Stomach (tissue), 4 donors: ENCODE data around the gene ASIP.

Experiments
- EP300 ChIP-seq: sonication (generic); formaldehyde crosslinking; IDR thresholded peaks from one replicate; pipeline ENCODE4 v1.6.1; 2017; ENCODE audit warnings: antibody characterized with exemption
- POLR2A ChIP-seq, 4 donors: fragments of 450-650 bp; IDR thresholded peaks; one replicate each; pipeline ENCODE4 v1.6.1; 2016; ENCODE audit warnings: antibody characterized with exemption in 4 of 4, control low read depth in 2 of 4, mild to moderate bottlenecking in 1 of 4, moderate library complexity in 1 of 4
- TF ChIP-seq, protein P1 (sequence below), 7 experiments: fragments of 450-650 bp in 4 of 7; fragments of 200-600 bp in 3 of 7; sonication (generic) in 3 of 7; IDR thresholded peaks; one replicate each; pipeline ENCODE4 v1.5.1; 2016 to 2019; ENCODE audit warnings: antibody characterized with exemption in 7 of 7, control low read depth in 2 of 7, mild to moderate bottlenecking in 1 of 7

DNA sequence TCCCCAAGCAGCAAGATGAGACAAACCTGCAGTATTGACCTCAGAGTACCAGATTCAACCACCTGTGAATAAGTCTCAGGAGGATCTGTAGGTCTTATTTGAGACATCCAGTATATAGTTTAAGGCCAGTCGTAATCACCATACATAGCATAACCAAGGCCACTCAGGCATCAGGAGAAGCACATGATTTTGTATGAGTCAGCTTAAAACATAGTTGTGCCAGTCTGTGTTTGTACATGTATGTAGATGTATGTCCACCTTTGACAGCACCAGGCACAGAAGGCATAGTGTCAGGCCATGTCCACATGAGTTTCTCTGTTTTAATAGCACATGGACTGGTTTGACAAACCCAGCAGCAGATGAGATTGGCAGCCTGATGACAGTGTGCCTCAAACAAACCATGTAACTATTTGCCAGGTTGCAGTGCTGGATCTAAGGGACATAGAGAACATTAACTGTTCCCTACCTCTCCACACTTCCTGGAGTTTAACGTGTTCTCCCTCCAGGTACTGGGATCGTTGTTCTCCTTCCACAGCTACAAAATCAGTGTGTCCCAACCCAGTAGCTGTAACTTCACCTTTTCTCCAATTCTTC lies 8.6 kb upstream of the ASIP start:
- TF ChIP-seq POLR2A (IDR thresholded peaks at IDR 0.05) (no peak), EP300 (no peak)
- TF ChIP-seq, protein P1, sequence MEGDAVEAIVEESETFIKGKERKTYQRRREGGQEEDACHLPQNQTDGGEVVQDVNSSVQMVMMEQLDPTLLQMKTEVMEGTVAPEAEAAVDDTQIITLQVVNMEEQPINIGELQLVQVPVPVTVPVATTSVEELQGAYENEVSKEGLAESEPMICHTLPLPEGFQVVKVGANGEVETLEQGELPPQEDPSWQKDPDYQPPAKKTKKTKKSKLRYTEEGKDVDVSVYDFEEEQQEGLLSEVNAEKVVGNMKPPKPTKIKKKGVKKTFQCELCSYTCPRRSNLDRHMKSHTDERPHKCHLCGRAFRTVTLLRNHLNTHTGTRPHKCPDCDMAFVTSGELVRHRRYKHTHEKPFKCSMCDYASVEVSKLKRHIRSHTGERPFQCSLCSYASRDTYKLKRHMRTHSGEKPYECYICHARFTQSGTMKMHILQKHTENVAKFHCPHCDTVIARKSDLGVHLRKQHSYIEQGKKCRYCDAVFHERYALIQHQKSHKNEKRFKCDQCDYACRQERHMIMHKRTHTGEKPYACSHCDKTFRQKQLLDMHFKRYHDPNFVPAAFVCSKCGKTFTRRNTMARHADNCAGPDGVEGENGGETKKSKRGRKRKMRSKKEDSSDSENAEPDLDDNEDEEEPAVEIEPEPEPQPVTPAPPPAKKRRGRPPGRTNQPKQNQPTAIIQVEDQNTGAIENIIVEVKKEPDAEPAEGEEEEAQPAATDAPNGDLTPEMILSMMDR (IDR thresholded peaks at IDR 0.05), result no peak
